Astrocyte (in vitro differentiated cells and primary cell): Measurements from ENCODE around the gene TNKS1BP1. TPM values are rescaled to one million over a fixed set of nuclear protein-coding genes. Genes with fewer than 3 reads are reported as not detected.

Experiments used
- DNase-seq: peaks from one replicate; pipeline ENCODE4 v3.0.0-alpha.2; 2010; ENCODE audit warnings: low read depth
- FAIRE-seq: peaks from 2 replicates; lab custom pipeline; 2011; peaks lifted over from hg19 to GRCh38; lab: Jason Lieb, UNC
- H2AFZ ChIP-seq: 2 replicates; pipeline ENCODE4 v1.6.0; 2012; ENCODE audit warnings: low read depth, low read length, inconsistent platforms
- H3K27ac ChIP-seq: 2 replicates; pipeline ENCODE4 v1.5.1; 2011; ENCODE audit warnings: low read depth, low read length, inconsistent platforms
- H3K27me3 ChIP-seq: 2 replicates; pipeline ENCODE4 v1.6.0; 2011; ENCODE audit warnings: low read length, inconsistent platforms; ENCODE audit not compliant: insufficient read depth
- H3K36me3 ChIP-seq: 2 replicates; pipeline ENCODE4 v1.5.1; 2011; ENCODE audit warnings: low read length, inconsistent platforms; ENCODE audit not compliant: insufficient read depth
- H3K4me1 ChIP-seq: 2 replicates; pipeline ENCODE4 v1.5.1; 2011; ENCODE audit warnings: low read length, inconsistent platforms; ENCODE audit not compliant: insufficient read depth
- H3K4me2 ChIP-seq: 2 replicates; pipeline ENCODE4 v1.6.0; 2012; ENCODE audit warnings: low read length, inconsistent platforms
- H3K4me3 ChIP-seq: 2 replicates; pipeline ENCODE4 v1.5.1; 2011; ENCODE audit warnings: low read depth, mild to moderate bottlenecking, low read length, inconsistent platforms; ENCODE audit not compliant: insufficient read depth
- H3K79me2 ChIP-seq: 2 replicates; pipeline ENCODE4 v1.6.0; 2012; ENCODE audit warnings: mild to moderate bottlenecking, low read length, inconsistent platforms; ENCODE audit not compliant: insufficient read depth
- H3K9ac ChIP-seq: 2 replicates; pipeline ENCODE4 v1.6.0; 2012; ENCODE audit warnings: mild to moderate bottlenecking, low read length, inconsistent platforms
- H3K9me3 ChIP-seq: 2 replicates; pipeline ENCODE4 v1.5.1; 2012; ENCODE audit warnings: low read depth, mild to moderate bottlenecking, low read length, inconsistent platforms; ENCODE audit not compliant: insufficient read depth
- H4K20me1 ChIP-seq: 2 replicates; pipeline ENCODE4 v1.6.0; 2012; ENCODE audit warnings: low read length, inconsistent platforms; ENCODE audit not compliant: insufficient read depth
- H3K27ac Mint-ChIP-seq: one replicate; pipeline ENCODE4 v1.8.0; 2021; ENCODE audit warnings: mild to moderate bottlenecking, mixed read lengths; ENCODE audit not compliant: unreplicated experiment
- H3K27me3 Mint-ChIP-seq: one replicate; pipeline ENCODE4 v1.8.0; 2021; ENCODE audit warnings: low read depth, mixed read lengths; ENCODE audit not compliant: unreplicated experiment
- H3K36me3 Mint-ChIP-seq: one replicate; pipeline ENCODE4 v1.8.0; 2021; ENCODE audit warnings: low read depth, mixed read lengths; ENCODE audit not compliant: unreplicated experiment
- H3K4me1 Mint-ChIP-seq: one replicate; pipeline ENCODE4 v1.8.0; 2021; ENCODE audit warnings: low read depth, mixed read lengths; ENCODE audit not compliant: unreplicated experiment
- H3K4me3 Mint-ChIP-seq: one replicate; pipeline ENCODE4 v1.8.0; 2021; ENCODE audit warnings: mild to moderate bottlenecking, moderate library complexity, mixed read lengths; ENCODE audit not compliant: unreplicated experiment
- H3K9me3 Mint-ChIP-seq: one replicate; pipeline ENCODE4 v1.8.0; 2021; ENCODE audit warnings: mild to moderate bottlenecking, mixed read lengths; ENCODE audit not compliant: unreplicated experiment
- EZH2 ChIP-seq: IDR thresholded peaks from 2 replicates; pipeline ENCODE4 v1.6.1; 2012; ENCODE audit warnings: mild to moderate bottlenecking, low read length, inconsistent platforms; ENCODE audit not compliant: insufficient read depth
- total RNA-seq: library from RNA; stranded (reverse); gene quantifications from 2 replicates; pipeline ENCODE4 v1.2.1, GENCODE V29; 2021
- TF ChIP-seq, protein P1 (sequence below): IDR thresholded peaks from 2 replicates; pipeline ENCODE4 v1.5.1; 2011; ENCODE audit warnings: low read depth, mild to moderate bottlenecking, inconsistent platforms, low read length, moderate library complexity; ENCODE audit not compliant: insufficient read depth

TNKS1BP1 gene
- total RNA-seq, 1 donor from 2014 or later, result 149 TPM

DNA sequence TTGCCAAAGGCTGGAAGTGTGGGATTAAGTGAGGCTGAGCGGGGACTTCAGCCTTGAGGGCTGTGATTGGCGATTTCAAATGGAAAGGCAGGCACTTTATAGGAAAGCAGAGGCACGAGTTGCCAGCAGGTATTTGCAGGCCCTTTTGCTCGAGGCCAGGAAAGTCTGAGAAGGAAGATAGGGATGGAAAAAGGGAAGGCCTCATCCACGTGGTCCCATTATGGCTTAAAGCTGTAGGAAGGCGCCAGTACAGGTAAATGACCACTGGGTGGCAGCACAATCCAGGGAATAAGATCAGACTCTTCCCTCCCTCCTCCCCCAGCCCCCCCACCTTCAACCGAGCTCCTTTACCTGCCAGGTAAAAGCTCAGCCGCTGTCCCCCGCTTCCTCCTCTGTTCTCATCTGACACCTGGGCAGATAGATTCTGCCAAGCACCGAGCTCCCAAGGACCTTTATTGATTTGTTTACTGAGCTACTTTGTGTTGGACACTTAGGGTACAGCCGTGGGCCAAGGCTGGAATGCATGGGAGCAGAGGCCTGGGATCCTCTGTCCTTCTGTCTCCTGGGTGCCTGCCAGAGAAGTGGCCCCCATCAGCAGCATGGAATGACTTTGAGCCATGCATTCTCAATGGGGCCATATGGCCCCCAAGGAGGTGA is 20.9 kb upstream of the TNKS1BP1 start:
- Histone ChIP-seq H3K9ac (peak overlapping the region; percentile 10), H2AFZ (peak overlapping the region; percentile 50), H3K4me3 (no peak overlapping the region), H3K4me2 (no peak overlapping the region), H3K36me3 (no peaks in the 10 kb centered on the region), H4K20me1 (no peaks in the 10 kb centered on the region), H3K27ac (no peak overlapping the region), H3K4me1 (no peaks in the 10 kb centered on the region), H3K9me3 (peaks cover under 1% of the 10 kb centered on the region), H3K27me3 (no peaks in the 10 kb centered on the region), H3K79me2 (no peaks in the 10 kb centered on the region)
- Mint-ChIP-seq H3K36me3 (no peaks in the 10 kb centered on the region), H3K27me3 (peaks cover 24% of the 10 kb centered on the region), H3K4me3 (peak overlapping the region; percentile 67), H3K9me3 (peaks cover 3% of the 10 kb centered on the region), H3K27ac (peak overlapping the region; percentile 47), H3K4me1 (no peaks in the 10 kb centered on the region)
- FAIRE-seq, result no peak
- TF ChIP-seq, protein P1, sequence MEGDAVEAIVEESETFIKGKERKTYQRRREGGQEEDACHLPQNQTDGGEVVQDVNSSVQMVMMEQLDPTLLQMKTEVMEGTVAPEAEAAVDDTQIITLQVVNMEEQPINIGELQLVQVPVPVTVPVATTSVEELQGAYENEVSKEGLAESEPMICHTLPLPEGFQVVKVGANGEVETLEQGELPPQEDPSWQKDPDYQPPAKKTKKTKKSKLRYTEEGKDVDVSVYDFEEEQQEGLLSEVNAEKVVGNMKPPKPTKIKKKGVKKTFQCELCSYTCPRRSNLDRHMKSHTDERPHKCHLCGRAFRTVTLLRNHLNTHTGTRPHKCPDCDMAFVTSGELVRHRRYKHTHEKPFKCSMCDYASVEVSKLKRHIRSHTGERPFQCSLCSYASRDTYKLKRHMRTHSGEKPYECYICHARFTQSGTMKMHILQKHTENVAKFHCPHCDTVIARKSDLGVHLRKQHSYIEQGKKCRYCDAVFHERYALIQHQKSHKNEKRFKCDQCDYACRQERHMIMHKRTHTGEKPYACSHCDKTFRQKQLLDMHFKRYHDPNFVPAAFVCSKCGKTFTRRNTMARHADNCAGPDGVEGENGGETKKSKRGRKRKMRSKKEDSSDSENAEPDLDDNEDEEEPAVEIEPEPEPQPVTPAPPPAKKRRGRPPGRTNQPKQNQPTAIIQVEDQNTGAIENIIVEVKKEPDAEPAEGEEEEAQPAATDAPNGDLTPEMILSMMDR, result peak; percentile 59
- TF ChIP-seq EZH2, result no peak
- DNase-seq, result peak; percentile 18

DNA sequence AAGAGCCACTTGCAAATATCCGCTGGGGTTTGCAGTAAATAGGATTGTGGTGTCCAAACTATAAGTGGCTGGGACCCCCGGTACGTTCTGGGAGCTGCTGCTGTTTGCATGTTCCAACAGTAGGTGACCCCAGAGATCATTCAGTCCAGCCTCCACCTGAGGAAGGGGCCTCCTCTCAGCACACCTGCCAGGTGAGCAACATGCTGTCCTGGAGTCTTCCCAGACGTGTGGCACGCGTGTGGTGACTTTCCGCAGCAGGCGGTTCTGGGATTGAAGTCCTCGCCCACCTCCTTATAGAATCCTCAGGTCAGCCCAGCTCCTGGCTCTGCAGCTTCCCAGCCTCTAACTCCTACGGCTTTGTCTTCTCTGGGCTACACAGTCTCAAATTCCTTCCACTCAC is 20.1 kb upstream of the TNKS1BP1 start:
- Histone ChIP-seq H3K27me3 (peaks cover 7% of the 10 kb centered on the region), H3K4me3 (no peak overlapping the region), H4K20me1 (no peaks in the 10 kb centered on the region), H3K4me1 (no peaks in the 10 kb centered on the region), H3K36me3 (no peaks in the 10 kb centered on the region), H3K9me3 (no peaks in the 10 kb centered on the region), H3K4me2 (no peak overlapping the region), H3K79me2 (no peaks in the 10 kb centered on the region), H2AFZ (no peak overlapping the region), H3K9ac (no peak overlapping the region), H3K27ac (no peak overlapping the region)
- H3K27ac Mint-ChIP-seq, result no peak overlapping the region
- FAIRE-seq (no peak), DNase-seq (no peak)
- peaks cover 3% of the 10 kb centered on the region for H3K9me3 Mint-ChIP-seq
- TF ChIP-seq EZH2, result no peak
- TF ChIP-seq, protein P1, result no peak
- no peaks in the 10 kb centered on the region for H3K36me3 Mint-ChIP-seq
- H3K4me1 Mint-ChIP-seq, result no peaks in the 10 kb centered on the region
- no peak overlapping the region for H3K4me3 Mint-ChIP-seq
- H3K27me3 Mint-ChIP-seq, result peaks cover 32% of the 10 kb centered on the region

DNA sequence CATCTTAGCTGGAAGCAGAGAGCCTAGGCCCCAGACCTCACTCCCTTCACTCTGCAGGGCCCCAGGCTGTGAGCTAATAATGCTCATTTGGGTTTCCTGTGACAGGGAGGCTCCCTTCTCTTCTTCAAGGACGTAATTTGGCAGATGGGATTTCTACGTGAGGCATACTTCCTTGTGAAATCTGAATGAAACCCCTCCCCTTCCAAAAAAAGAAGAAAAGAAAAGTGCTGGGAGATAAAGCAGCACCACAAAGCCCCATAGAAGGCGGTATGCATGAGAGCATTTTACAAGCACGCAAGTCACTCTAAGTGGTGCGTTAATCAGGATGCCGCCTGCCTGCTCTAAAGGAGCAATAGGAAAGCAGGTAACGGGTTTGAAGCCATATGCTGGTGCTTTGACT is 19.1 kb upstream of the TNKS1BP1 start:
- Histone ChIP-seq H3K36me3 (no peaks in the 10 kb centered on the region), H3K4me3 (no peak overlapping the region), H3K4me1 (no peaks in the 10 kb centered on the region), H3K4me2 (no peak overlapping the region), H4K20me1 (no peaks in the 10 kb centered on the region), H3K9me3 (no peaks in the 10 kb centered on the region), H2AFZ (no peak overlapping the region), H3K9ac (no peak overlapping the region), H3K27ac (no peak overlapping the region), H3K27me3 (peaks cover 15% of the 10 kb centered on the region), H3K79me2 (no peaks in the 10 kb centered on the region)
- Mint-ChIP-seq H3K36me3 (no peaks in the 10 kb centered on the region), H3K4me3 (no peak overlapping the region), H3K27me3 (peaks cover 41% of the 10 kb centered on the region), H3K27ac (no peak overlapping the region), H3K9me3 (peaks cover 3% of the 10 kb centered on the region), H3K4me1 (no peaks in the 10 kb centered on the region)
- no peak for TF ChIP-seq EZH2
- TF ChIP-seq, protein P1, result no peak
- FAIRE-seq (no peak), DNase-seq (no peak)
